A673 (cell line): ENCODE measurements around the gene HAL.

Experiments used
- EZH2 ChIP-seq: fragments of 200-600 bp; sonication (generic); IDR thresholded peaks from 2 replicates; pipeline ENCODE4 v1.6.1; 2017; ENCODE audit warnings: borderline replicate concordance, low read depth, mild to moderate bottlenecking, mixed read lengths, antibody characterized with exemption, low read length; ENCODE audit not compliant: poor library complexity, severe bottlenecking
- TF ChIP-seq, protein P1 (sequence below): fragments of 300-800, 200-600 bp; sonication (generic); conservative IDR thresholded peaks from 2 replicates; pipeline ENCODE4 v1.5.1; 2017; ENCODE audit warnings: low read depth, mild to moderate bottlenecking, antibody characterized with exemption, low read length, moderate library complexity, mixed read lengths

DNA sequence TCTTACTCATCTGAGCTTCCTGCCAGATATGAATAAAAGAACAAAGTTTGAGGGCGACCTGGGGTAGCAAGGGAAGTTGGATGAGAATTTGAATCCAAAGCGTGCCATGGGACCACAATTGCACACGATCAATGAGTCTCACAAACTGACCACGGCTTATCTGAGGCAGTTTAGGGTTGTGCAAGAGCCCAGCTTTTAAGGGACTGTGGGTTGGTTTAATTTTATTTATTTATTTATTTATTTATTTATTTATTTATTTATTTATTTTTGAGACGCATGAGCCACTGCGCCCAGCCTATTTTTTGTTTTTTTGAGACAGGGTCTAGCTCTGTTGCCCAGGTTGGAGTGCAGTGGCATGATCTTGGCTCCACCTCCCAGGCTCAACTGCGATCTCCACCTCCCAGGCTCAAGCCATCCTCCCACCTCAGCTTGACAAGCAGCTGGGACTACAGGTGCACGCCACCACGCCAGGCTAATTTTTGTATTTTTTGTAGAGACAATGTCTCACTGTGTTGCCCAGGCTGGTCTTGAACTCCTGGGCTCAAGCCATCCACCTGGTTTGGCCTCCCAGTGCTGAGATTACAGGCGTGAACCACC is 51.9 kb downstream of the HAL start:
- TF ChIP-seq, protein P1, sequence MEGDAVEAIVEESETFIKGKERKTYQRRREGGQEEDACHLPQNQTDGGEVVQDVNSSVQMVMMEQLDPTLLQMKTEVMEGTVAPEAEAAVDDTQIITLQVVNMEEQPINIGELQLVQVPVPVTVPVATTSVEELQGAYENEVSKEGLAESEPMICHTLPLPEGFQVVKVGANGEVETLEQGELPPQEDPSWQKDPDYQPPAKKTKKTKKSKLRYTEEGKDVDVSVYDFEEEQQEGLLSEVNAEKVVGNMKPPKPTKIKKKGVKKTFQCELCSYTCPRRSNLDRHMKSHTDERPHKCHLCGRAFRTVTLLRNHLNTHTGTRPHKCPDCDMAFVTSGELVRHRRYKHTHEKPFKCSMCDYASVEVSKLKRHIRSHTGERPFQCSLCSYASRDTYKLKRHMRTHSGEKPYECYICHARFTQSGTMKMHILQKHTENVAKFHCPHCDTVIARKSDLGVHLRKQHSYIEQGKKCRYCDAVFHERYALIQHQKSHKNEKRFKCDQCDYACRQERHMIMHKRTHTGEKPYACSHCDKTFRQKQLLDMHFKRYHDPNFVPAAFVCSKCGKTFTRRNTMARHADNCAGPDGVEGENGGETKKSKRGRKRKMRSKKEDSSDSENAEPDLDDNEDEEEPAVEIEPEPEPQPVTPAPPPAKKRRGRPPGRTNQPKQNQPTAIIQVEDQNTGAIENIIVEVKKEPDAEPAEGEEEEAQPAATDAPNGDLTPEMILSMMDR: no peak
- TF ChIP-seq EZH2: no peak
